ENCODE data around the gene BTBD2.

The BTBD2 gene

DNA sequence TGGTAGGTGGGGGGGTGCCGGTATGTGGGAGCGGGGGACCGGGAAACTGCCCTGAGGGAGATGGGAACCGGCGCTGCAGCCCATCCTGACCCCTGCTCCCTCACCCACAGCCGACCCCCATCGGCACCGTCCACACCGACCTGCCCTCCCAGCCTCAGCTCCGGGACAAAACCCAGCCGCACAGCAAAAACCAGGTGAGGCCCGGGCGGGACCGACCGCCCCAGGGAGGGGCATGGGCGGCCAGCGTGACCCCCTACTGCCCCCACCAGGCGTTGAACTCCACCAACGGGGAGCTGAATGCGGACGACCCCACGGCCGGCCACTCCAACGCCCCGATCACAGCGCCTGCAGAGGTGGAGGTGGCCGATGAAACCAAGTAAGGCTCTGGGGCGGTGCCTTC is 35.9 kb downstream of the BTBD2 start:
- no peaks in the 10 kb centered on the region for H4K20me1 ChIP-seq (ENCODE audit: insufficient read depth, low read length)
- H3K27me3 ChIP-seq (replicated peaks; ENCODE audit: insufficient read depth, low read length), result no peaks in the 10 kb centered on the region
- H3K27ac ChIP-seq (ENCODE audit: low read length), result no peak overlapping the region
- H3K79me2 ChIP-seq (ENCODE audit: low read length), result peaks cover 28% of the 10 kb centered on the region
- no peak for TF ChIP-seq EZH2 (optimal IDR thresholded peaks at IDR 0.05; ENCODE audit: low read depth, low read length)
- TF ChIP-seq, protein P1, sequence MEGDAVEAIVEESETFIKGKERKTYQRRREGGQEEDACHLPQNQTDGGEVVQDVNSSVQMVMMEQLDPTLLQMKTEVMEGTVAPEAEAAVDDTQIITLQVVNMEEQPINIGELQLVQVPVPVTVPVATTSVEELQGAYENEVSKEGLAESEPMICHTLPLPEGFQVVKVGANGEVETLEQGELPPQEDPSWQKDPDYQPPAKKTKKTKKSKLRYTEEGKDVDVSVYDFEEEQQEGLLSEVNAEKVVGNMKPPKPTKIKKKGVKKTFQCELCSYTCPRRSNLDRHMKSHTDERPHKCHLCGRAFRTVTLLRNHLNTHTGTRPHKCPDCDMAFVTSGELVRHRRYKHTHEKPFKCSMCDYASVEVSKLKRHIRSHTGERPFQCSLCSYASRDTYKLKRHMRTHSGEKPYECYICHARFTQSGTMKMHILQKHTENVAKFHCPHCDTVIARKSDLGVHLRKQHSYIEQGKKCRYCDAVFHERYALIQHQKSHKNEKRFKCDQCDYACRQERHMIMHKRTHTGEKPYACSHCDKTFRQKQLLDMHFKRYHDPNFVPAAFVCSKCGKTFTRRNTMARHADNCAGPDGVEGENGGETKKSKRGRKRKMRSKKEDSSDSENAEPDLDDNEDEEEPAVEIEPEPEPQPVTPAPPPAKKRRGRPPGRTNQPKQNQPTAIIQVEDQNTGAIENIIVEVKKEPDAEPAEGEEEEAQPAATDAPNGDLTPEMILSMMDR (IDR thresholded peaks at IDR 0.05; ENCODE audit: low read length), result no peak
- no peak for TF ChIP-seq EZH2phosphoT487 (IDR thresholded peaks at IDR 0.05; ENCODE audit: low read length)
- no peaks in the 10 kb centered on the region for H3F3A ChIP-seq (ENCODE audit: insufficient read depth, low read length)
- H3K9ac ChIP-seq (ENCODE audit: low read length), result no peak overlapping the region
- no peaks in the 10 kb centered on the region for H3K9me3 ChIP-seq (replicated peaks; ENCODE audit: insufficient read depth, low read length)
- H3K4me2 ChIP-seq (ENCODE audit: low read depth, low read length), result no peak overlapping the region
- no peak for DNase-seq
- no peaks in the 10 kb centered on the region; the same call in 1 of the 2 replicates for H3K36me3 ChIP-seq (replicated peaks; ENCODE audit: insufficient read depth, low read length)
- H2AFZ ChIP-seq (ENCODE audit: low read length), result no peak overlapping the region
- no peak overlapping the region for H3K4me3 ChIP-seq (ENCODE audit: low read length)
- no peaks in the 10 kb centered on the region for H3K9me2 ChIP-seq (replicated peaks; ENCODE audit: insufficient read depth, low read length)
- no peaks in the 10 kb centered on the region for H3K4me1 ChIP-seq (ENCODE audit: low read length)

DNA sequence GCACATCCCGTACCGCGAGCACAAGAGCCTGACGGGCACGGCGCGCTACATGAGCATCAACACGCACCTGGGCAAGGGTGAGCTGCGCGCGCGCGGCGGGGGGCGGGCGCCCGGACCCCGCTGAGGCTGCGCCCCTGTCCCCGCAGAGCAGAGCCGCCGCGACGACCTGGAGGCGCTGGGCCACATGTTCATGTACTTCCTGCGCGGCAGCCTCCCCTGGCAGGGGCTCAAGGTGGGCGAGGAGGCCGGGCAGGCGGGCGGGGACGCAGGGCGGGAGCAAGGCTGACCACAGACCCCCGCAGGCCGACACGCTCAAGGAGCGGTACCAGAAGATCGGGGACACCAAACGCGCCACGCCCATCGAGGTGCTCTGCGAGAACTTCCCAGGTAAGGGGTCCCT is 36.5 kb downstream of the BTBD2 start:
- H3K4me3 ChIP-seq (ENCODE audit: low read length), result no peak overlapping the region
- H3K9ac ChIP-seq (ENCODE audit: low read length), result no peak overlapping the region
- H3K4me1 ChIP-seq (ENCODE audit: low read length), result no peaks in the 10 kb centered on the region
- H3F3A ChIP-seq (ENCODE audit: insufficient read depth, low read length), result no peaks in the 10 kb centered on the region
- DNase-seq, result no peak
- no peak overlapping the region for H2AFZ ChIP-seq (ENCODE audit: low read length)
- H3K4me2 ChIP-seq (ENCODE audit: low read depth, low read length), result no peak overlapping the region
- H3K9me2 ChIP-seq (replicated peaks; ENCODE audit: insufficient read depth, low read length), result no peaks in the 10 kb centered on the region
- no peaks in the 10 kb centered on the region for H3K27me3 ChIP-seq (replicated peaks; ENCODE audit: insufficient read depth, low read length)
- H3K79me2 ChIP-seq (ENCODE audit: low read length), result peaks cover 34% of the 10 kb centered on the region
- H3K36me3 ChIP-seq (replicated peaks; ENCODE audit: insufficient read depth, low read length), result no peaks in the 10 kb centered on the region; the same call in 1 of the 2 replicates
- TF ChIP-seq EZH2 (optimal IDR thresholded peaks at IDR 0.05; ENCODE audit: low read depth, low read length) (no peak), EZH2phosphoT487 (IDR thresholded peaks at IDR 0.05; ENCODE audit: low read length) (no peak)
- TF ChIP-seq, protein P1 (IDR thresholded peaks at IDR 0.05; ENCODE audit: low read length), result no peak
- no peak overlapping the region for H3K27ac ChIP-seq (ENCODE audit: low read length)
- H4K20me1 ChIP-seq (ENCODE audit: insufficient read depth, low read length), result no peaks in the 10 kb centered on the region
- H3K9me3 ChIP-seq (replicated peaks; ENCODE audit: insufficient read depth, low read length), result no peaks in the 10 kb centered on the region

- Histone ChIP-seq H3K36me3 (replicated peaks; ENCODE audit: insufficient read depth, low read length) (no peaks in the 10 kb centered on the region; the same call in 1 of the 2 replicates), H3F3A (ENCODE audit: insufficient read depth, low read length) (no peaks in the 10 kb centered on the region), H3K79me2 (ENCODE audit: low read length) (peaks cover 38% of the 10 kb centered on the region), H3K4me3 (ENCODE audit: low read length) (no peak overlapping the region), H3K9me2 (replicated peaks; ENCODE audit: insufficient read depth, low read length) (no peaks in the 10 kb centered on the region), H3K27ac (ENCODE audit: low read length) (no peak overlapping the region), H2AFZ (ENCODE audit: low read length) (no peak overlapping the region), H3K27me3 (replicated peaks; ENCODE audit: insufficient read depth, low read length) (no peaks in the 10 kb centered on the region), H4K20me1 (ENCODE audit: insufficient read depth, low read length) (no peaks in the 10 kb centered on the region), H3K4me2 (ENCODE audit: low read depth, low read length) (no peak overlapping the region), H3K9ac (ENCODE audit: low read length) (no peak overlapping the region), H3K4me1 (ENCODE audit: low read length) (no peaks in the 10 kb centered on the region), H3K9me3 (replicated peaks; ENCODE audit: insufficient read depth, low read length) (no peaks in the 10 kb centered on the region)
- TF ChIP-seq EZH2 (optimal IDR thresholded peaks at IDR 0.05; ENCODE audit: low read depth, low read length) (no peak), EZH2phosphoT487 (IDR thresholded peaks at IDR 0.05; ENCODE audit: low read length) (no peak)
- TF ChIP-seq, protein P1 (IDR thresholded peaks at IDR 0.05; ENCODE audit: low read length), result no peak
- no peak for DNase-seq
Observed at GRCh38 chr19:1978346-1978894, 37.1 kb downstream of the BTBD2 start.

Data from MM.1S (cell line).